Measurements from ENCODE around the gene CUBN.

The CUBN gene

GRCh38 chr10:16987976-16988610 is 141.5 kb downstream of the CUBN start:
- DNase-seq (no peak), ATAC-seq (no peak)

- DNase-seq (no peak), ATAC-seq (no peak)
Observed at GRCh38 chr10:16987206-16987621, 142.4 kb downstream of the CUBN start.

DNA sequence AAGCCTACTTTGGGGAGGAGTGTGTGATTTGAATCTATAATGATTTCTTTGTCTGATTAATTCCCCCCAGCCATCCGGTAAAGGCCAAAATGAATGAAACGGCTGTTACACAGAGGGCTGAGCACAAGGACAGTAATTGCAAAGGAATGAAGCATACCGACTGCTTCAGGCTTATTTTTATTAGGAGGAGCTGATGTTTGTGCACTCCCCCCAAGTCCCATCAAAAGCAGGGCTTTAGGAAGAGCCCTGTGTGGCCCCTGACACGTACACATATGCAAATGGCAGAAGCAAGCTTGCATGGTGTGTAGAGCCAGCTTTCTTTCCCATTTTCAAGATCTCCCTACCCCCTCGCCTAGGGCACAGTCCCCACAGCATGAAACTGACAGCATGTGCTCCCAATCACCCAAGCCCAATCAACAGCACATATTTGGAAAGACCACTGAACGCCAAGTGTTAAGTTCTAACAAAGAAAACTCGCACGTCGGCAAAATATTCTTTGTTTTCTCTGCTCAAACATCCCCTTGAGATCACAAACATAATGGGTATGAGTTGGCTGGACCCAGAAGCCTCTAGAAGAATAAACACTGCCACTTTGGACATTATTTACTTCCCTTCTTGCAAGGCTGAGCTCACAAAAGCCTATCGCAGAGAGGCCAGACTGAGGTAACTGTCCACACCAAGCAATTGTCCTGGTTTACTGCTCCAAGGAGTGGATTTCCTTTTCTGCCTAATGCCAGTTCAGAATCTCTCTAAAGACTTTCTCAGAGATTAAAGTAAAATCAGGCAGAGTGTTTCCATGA is 143.0 kb downstream of the CUBN start:
- DNase-seq, result no peak
- ATAC-seq, result no peak

GRCh38 chr10:16986082-16986405 is 143.6 kb downstream of the CUBN start:
- ATAC-seq (no peak), DNase-seq (no peak)

- ATAC-seq (no peak), DNase-seq (no peak)
Observed at GRCh38 chr10:16984242-16984641, 145.4 kb downstream of the CUBN start.

GRCh38 chr10:16976803-16977202 is 152.8 kb downstream of the CUBN start:
- DNase-seq (no peak), ATAC-seq (peak; percentile 41)

GRCh38 chr10:16975188-16975587 is 154.4 kb downstream of the CUBN start:
- ATAC-seq (peak; percentile 57), DNase-seq (no peak)

DNA sequence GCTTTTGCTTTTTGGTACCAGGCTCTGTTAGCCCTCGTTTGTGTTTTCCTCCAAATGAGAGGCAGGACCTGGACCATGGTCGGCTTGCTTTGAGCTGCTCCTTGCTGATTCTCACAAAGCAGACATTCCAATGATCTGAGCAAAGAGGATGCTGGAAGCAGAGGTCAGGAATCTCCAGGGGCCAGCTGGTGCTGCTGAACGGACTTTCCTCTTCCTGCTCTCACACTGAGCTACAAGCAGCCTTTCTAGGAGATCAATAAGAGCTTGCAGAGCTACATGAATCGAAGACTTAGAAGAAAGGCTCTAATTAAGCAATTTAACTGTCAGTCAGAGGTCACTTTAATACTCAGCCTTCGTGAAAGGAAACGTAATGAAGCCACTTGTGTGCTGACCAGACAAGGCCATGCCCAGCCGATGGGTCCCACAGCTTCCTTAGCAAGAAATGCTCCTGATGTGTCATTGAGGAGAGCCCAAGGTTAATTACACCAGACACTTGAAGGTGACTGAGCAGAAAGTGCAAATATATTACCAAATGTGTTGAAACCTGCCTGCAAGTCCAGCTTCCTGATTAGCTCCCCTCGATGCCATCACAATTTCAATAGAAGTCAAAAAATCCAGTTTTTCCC is 161.1 kb downstream of the CUBN start:
- ATAC-seq (no peak), DNase-seq (no peak)

GRCh38 chr10:16967866-16968415 is 161.7 kb downstream of the CUBN start:
- DNase-seq (no peak), ATAC-seq (no peak)

GRCh38 chr10:16966991-16967865 is 162.4 kb downstream of the CUBN start:
- ATAC-seq, result peak; percentile 55
- no peak for DNase-seq

DNA sequence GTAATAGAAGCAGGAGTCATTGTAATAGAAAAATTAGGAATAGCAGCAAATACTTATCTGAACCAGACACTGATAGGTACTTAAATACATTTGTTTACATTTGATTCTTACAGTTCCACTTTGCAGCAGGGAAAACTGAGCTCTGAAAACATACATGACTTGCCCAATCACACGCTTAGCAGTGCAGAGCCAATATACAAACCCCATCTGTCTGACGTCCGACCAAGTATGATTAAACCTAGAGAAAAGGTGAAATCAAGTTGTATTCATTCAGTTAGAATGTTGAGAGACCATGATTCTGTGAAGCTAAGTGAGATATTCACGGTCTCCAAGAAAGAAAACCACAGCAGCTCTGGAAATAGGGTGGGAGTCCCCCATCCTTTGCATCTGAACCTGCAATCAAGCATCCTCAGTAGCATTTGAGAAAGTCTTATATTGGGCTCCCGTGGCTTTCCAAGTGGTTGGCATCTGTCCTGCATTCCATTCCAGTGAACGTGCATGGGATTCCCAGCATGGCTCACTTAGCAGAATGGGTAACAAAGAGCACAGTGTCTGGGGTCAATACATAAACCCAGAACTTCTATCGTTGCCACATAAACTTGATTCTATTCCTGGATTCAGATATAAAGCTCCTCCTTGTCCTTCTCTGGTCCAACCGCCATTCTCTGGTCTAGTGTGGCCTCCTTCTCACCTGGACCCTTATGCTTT is 163.7 kb downstream of the CUBN start:
- DNase-seq, result no peak
- no peak for ATAC-seq

GRCh38 chr10:16965344-16965616 is 164.3 kb downstream of the CUBN start:
- ATAC-seq (no peak), DNase-seq (no peak)

DNA sequence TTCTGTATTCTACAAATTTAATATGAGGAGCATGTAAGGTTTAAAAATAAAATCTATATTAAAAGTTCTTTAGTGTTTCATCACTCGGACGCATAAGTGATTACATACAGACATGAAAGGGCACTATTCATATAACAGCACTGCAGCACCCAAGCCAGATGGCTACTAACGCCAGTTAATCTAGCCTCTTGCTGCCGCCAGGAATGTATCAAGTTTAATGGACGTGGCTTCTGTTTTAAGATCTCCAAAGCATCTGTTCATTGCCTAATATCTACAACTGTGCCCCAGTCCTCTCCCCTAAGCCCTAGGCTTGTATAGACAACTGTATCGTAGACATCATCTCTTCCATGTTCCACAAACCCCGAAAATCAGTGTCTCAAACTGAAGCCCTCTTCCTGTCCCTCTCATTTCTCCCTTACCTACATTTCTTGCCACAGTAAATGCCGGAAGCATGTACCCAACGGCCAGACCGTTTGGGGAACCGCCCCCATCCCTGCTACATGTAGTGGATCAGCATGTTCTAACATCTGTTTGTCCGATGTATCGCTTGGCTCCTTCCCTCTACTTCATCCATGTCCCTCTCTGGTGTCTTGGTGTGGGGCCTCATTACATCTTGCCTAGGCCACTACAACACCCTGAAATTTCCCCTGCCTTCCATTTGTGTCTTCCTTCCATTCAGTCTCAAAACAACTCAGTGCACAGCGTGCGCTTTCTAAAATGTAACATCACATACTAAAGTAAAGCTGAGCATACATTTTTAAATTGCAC is 164.9 kb downstream of the CUBN start:
- ATAC-seq, result no peak
- no peak for DNase-seq

- DNase-seq (no peak), ATAC-seq (no peak)
Observed at GRCh38 chr10:16960551-16960950, 169.1 kb downstream of the CUBN start.

DNA sequence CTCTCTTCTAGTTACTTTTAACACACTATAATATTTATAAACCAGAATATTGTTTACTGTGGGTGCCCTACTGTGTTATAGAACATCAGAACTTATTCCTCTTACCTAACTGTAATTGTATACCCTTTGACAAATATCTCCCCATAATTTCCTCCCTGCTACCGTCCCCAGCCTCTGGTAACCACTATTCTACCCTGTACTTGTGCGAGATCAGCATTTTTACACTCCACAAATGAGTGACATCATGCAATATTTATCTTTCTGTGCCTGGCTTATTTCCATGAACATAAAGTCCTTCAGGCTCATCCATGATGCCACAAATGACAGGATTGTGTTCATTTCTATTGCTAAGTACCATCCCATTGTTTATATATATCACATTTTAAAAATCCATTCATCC is 172.6 kb downstream of the CUBN start:
- DNase-seq, result no peak
- no peak for ATAC-seq

DNA sequence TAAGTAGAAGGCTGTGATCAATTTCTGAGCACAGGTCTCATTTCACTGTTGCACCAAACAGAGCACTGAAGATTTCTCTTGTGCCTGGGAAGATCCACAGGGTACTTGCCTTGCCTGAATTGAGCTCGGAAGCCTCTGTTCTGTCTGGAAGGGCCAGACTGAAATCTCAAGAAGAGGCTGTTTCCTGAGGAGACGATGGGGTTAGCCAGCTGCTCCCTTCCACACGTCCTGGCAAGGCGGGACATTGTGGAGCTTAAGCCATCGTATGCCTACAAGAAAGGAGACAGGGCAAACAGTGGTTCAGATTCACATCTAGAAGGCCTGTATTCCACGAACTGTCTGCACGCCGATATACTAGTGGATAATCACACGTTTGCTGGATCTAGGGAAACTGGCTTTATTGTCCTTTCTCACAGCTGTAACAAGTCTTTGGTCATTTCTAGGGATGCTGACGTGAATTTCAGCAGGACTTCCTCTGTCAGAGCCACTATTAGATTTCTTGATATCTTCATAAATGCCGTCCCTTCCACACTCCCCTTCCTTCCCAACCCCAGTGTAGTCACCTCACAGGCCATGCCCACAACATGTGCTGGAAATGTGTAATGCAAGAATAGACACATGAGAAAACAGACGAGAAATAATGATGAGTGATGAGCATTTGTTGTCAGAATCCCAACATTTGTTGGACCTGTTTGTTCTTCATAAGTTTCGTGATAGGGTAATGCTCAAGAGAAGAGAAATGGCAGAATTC is 175.2 kb downstream of the CUBN start:
- ATAC-seq (no peak), DNase-seq (no peak)

DNA sequence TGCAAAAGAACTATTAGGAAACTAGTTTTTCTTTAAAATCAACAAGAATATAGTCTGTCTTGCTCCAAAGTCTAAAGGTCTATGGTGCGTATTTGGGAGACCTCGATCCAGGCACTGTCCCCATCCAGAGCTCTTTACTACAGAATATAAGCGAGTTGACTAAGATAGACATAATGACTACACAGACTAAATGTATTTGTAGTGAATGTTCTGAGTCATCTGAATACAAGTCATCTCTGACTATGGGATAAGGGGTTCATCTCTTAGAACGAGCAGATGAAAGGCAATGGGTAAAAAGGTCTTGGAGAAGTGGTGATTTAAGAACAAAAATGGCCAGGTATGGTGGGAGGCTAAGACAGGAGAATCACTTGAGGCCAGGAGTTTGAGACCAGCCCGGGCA is 176.3 kb downstream of the CUBN start:
- ATAC-seq, result peak; percentile 23
- DNase-seq, result no peak

DNA sequence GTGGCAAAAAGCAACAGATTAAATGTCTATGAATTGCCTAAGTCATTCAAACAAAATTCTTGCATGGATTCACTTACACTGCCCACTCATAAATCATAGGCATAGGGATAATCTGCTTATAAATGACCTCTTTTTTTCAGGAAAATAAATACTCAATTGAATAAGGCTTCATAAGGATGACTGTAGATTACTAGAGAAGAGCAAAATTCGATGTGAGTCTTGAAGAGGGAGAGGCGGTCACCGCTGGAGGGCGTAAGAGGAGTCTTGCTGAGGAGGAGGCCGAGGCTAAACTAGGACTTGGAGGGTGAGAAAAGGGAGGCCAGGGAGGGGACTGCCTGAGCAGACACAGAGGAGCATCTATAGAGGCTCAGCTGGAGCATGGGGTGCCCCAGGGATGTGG is 177.0 kb downstream of the CUBN start:
- ATAC-seq (no peak), DNase-seq (no peak)

GRCh38 chr10:16952080-16952479 is 177.5 kb downstream of the CUBN start:
- no peak for ATAC-seq
- no peak for DNase-seq

All from stimulated activated naive CD8-positive, alpha-beta T cell treated with anti-CD3 and anti-CD28 coated beads, Interleukin-15, Interleukin-2, amounts not matched to agents 100 U/mL and 50 U/mL, for 24 hours (primary cell).